OCI-LY7 (cell line): Measurements from ENCODE around the gene A2ML1. TPM values are rescaled to one million over a fixed set of nuclear protein-coding genes. Genes with fewer than 3 reads are reported as not detected.

Source experiments
- BruUV-seq: library from RNA; stranded (reverse); fragments of 400-500 nt; replicated peaks from 2 replicates; lab custom pipeline; 2021; lab: Mats Ljungman, UMichigan
- CTCF ChIA-PET: fragments of 300-600 bp; sonication (Branson Sonifier 250); formaldehyde crosslinking; loops from one replicate; lab custom pipeline; 2022; ENCODE audit warnings: antibody characterized with exemption; ENCODE audit not compliant: unreplicated experiment; lab: Charles Lee
- POLR2A ChIA-PET: fragments of 300-600 bp; sonication (Branson Sonifier 250); formaldehyde crosslinking; loops from one replicate; lab custom pipeline; 2022; ENCODE audit warnings: antibody characterized with exemption; lab: Charles Lee
- DNase-seq: peaks from one replicate; pipeline ENCODE4 v3.0.0-alpha.2; 2015; ENCODE audit warnings: low spot score
- H2AFZ ChIP-seq: fragments of 200-600 bp; sonication (generic), shearing (Covaris generic); 2 replicates; pipeline ENCODE4 v1.6.1; 2014; ENCODE audit warnings: mild to moderate bottlenecking, antibody characterized with exemption, low read length, moderate library complexity
- H3K27ac ChIP-seq: fragments of 200-600 bp; sonication (generic); 2 replicates; pipeline ENCODE4 v1.5.1; 2014; ENCODE audit warnings: mixed run types, low read depth, mild to moderate bottlenecking, moderate library complexity, low read length, inconsistent platforms; ENCODE audit not compliant: poor library complexity, severe bottlenecking
- H3K36me3 ChIP-seq: fragments of 200-600 bp; sonication (generic); 2 replicates; pipeline ENCODE4 v1.6.1; 2014; ENCODE audit warnings: mild to moderate bottlenecking, antibody characterized with exemption, low read length, moderate library complexity, mixed read lengths; ENCODE audit not compliant: insufficient read depth
- H3K4me1 ChIP-seq: fragments of 200-600 bp; sonication (generic); 2 replicates; pipeline ENCODE4 v1.5.1; 2014; ENCODE audit warnings: mild to moderate bottlenecking, low read length; ENCODE audit not compliant: insufficient read depth, poor library complexity, severe bottlenecking
- H3K4me2 ChIP-seq: fragments of 200-600 bp; sonication (generic); 2 replicates; pipeline ENCODE4 v1.6.1; 2014; ENCODE audit warnings: mild to moderate bottlenecking, low read length
- H3K4me3 ChIP-seq: fragments of 200-600 bp; sonication (generic); 2 replicates; pipeline ENCODE4 v1.5.1; 2014; ENCODE audit warnings: mild to moderate bottlenecking, low read depth, low read length; ENCODE audit not compliant: poor library complexity, severe bottlenecking
- H3K79me2 ChIP-seq: fragments of 200-600 bp; sonication (generic); 2 replicates; pipeline ENCODE4 v1.6.1; 2016; ENCODE audit warnings: low read depth, mild to moderate bottlenecking, low read length, moderate library complexity, mixed read lengths; ENCODE audit not compliant: insufficient read depth
- H3K9me2 ChIP-seq: fragments of 200-600 bp; sonication (generic); 2 replicates; pipeline ENCODE4 v1.6.1; 2016; ENCODE audit warnings: mild to moderate bottlenecking, low read length, mixed read lengths; ENCODE audit not compliant: insufficient read depth
- H3K9me3 ChIP-seq: fragments of 200-600 bp; sonication (generic); 2 replicates; pipeline ENCODE4 v1.6.1; 2014; ENCODE audit warnings: mild to moderate bottlenecking, mixed run types, low read length, mixed read lengths
- H4K20me1 ChIP-seq: fragments of 200-600 bp; sonication (generic); 2 replicates; pipeline ENCODE4 v1.6.1; 2014; ENCODE audit warnings: mild to moderate bottlenecking, antibody characterized with exemption, low read length, moderate library complexity, mixed read lengths; ENCODE audit not compliant: insufficient read depth
- CTCF ChIP-seq: fragments of 200-600 bp; sonication (generic); conservative IDR thresholded peaks from 2 replicates; pipeline ENCODE4 v1.5.1; 2014; ENCODE audit warnings: mild to moderate bottlenecking, antibody characterized with exemption, low read length, moderate library complexity, mixed read lengths
- EZH2phosphoT487 ChIP-seq: fragments of 200-600 bp; sonication (generic); IDR thresholded peaks from 2 replicates; pipeline ENCODE4 v1.6.1; 2018; ENCODE audit warnings: low read depth, borderline replicate concordance, mild to moderate bottlenecking, mixed run types, antibody characterized with exemption, low read length, moderate library complexity, mixed read lengths
- intact Hi-C: fragments of 100-400 bp; cut with micrococcal nuclease; formaldehyde crosslinking; loops from one replicate; pipeline ENCODE4 v1.10.0; 2022; ENCODE audit not compliant: unreplicated experiment
- total RNA-seq, 2 experiments: library from RNA; depleted of rRNA in 1 of 2; stranded (reverse); fragments of >200 nt in 1 of 2; shearing (Covaris generic) in 1 of 2; gene quantifications; 2 replicates each; pipeline ENCODE4 v1.2.3, GENCODE V29; 2014 to 2022

A2ML1 gene
- total RNA-seq, 2 experiments from 2014 or later: not detected

DNA sequence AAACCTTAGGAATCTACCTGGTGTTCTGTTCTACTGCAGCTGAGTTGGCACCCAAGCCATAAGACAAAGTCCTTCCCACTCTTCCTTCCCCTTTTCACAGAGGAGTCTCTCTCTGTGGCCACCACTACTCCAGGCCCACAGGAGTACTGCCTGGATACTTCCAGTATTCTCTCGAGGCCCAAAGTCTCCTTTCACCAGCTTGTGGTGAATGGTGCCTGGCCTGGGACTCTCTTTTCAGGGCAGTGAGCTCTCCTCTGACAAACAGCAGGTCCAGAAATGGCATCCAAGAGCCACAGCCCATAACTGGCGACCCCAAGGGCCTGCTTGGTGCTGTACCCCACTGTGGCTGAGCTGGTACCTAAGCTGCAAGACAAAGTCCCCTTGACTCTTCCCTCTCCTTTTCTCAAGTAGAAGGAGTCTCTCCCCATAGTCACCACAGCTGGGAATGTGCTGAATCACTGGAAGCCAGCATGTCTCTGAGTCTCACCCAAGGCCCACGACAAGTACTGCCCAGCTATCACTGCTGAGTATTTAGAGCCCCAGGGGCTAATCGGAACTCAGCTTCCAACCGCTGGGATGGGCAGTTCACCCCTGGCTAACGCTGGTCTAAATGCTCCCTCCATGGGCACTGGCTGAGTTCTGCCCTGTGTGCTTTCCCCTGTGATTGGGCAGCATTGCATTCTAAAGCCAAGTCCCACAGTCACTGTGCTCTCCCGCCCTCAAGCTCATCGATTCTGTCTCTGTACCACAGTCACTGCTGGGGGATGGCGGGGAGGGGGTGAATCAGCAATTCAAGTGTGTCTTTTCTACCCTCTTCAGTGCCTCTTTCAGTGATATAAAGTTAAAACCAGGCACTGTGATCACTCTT lies 6.1 kb downstream of the A2ML1 start:
- CTCF ChIA-PET: no interaction called here
- H2AFZ ChIP-seq: no peak overlapping the region
- no peak for TF ChIP-seq CTCF
- no peak for TF ChIP-seq EZH2phosphoT487

DNA sequence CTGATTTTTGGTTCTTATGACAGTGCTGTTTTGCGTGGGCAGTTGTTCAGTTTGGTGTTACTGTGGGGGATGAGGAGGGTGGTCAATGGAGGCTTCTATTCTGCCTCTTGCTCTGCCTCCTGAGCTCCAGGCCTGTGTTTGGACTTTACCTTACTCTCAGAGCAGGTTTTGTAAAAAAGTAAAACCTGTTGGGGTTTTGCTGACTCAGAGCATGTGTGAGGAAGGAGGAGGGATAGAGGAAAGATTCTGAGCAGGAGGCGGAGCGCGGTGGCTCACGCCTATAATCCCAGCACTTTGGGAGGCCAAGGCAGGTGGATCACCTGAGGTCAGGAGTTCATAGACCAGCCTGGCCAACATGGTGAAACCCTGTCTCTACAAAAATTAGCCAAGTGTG lies 6.7 kb downstream of the A2ML1 start:
- no peak for DNase-seq
- POLR2A ChIA-PET: interaction anchor here (1.1 kb wide), 1 partner anchor 11 kb away, joined by 3 read pairs; no protein-coding TSS in a partner anchor
- no peak overlapping the region for H3K4me3 ChIP-seq
- TF ChIP-seq EZH2phosphoT487 (no peak), CTCF (no peak)
- no peaks in the 10 kb centered on the region for H3K9me2 ChIP-seq
- 0 out of 2 replicates have a peak, but pooled peaks cover 6% of the 10 kb centered on the region for H3K9me3 ChIP-seq
- CTCF ChIA-PET: no interaction called here
- no TSS peak for BruUV-seq
- H4K20me1 ChIP-seq: no peaks in the 10 kb centered on the region
- intact Hi-C loops: no loop called here
- H3K4me1 ChIP-seq: peaks cover 20% of the 10 kb centered on the region
- no peak overlapping the region for H2AFZ ChIP-seq
- H3K27ac ChIP-seq: no peak overlapping the region
- no peaks in the 10 kb centered on the region for H3K36me3 ChIP-seq
- no peaks in the 10 kb centered on the region for H3K79me2 ChIP-seq
- H3K4me2 ChIP-seq: no peak overlapping the region

More for the DNA sequence above, 6.1 kb downstream of the A2ML1 start:
- H3K4me2 ChIP-seq: no peak overlapping the region
- no peaks in the 10 kb centered on the region for H3K79me2 ChIP-seq
- 0 out of 2 replicates have a peak, but pooled peaks cover 6% of the 10 kb centered on the region for H3K9me3 ChIP-seq
- H3K4me1 ChIP-seq: peaks cover 25% of the 10 kb centered on the region
- no peak for DNase-seq
- H3K9me2 ChIP-seq: no peaks in the 10 kb centered on the region
- H3K4me3 ChIP-seq: no peak overlapping the region
- intact Hi-C loops: no loop called here
- H3K27ac ChIP-seq: no peak overlapping the region
- H4K20me1 ChIP-seq: no peaks in the 10 kb centered on the region
- POLR2A ChIA-PET: interaction anchor here (1.1 kb wide), 1 partner anchor 12 kb away, joined by 3 read pairs; no protein-coding TSS in a partner anchor
- no peaks in the 10 kb centered on the region for H3K36me3 ChIP-seq
- no TSS peak for BruUV-seq
